ENCODE data around the gene ADM5.

The ADM5 gene

GRCh38 chr19:49690656-49691242 lies 1.4 kb downstream of the ADM5 start, which contains the start of gene CPT1C:
CPT1C (plus strand) TSS chr19:49691116; CDS start chr19:49692253, 1,137 bp downstream.
- H3K36me3 ChIP-seq, result peaks cover 10% of the 10 kb centered on the region
- peak; percentile 88 for DNase-seq
- peaks cover 5% of the 10 kb centered on the region; the same call in 1 of the 2 replicates for H3K4me1 ChIP-seq
- H3K27me3 ChIP-seq, result peaks cover 11% of the 10 kb centered on the region; the same call in 1 of the 2 replicates
- no peaks in the 10 kb centered on the region for H3K9me3 ChIP-seq
- peak within 1 kb of the TSS; percentile 66 for H3K4me3 ChIP-seq (ENCODE audit: low read depth, low read length)
- no peak for TF ChIP-seq CTCF (IDR thresholded peaks at IDR 0.05; ENCODE audit: low read depth, low read length)

- TF ChIP-seq CTCF (IDR thresholded peaks at IDR 0.05; ENCODE audit: low read depth, low read length), result no peak
- H3K27me3 ChIP-seq, result peaks cover 11% of the 10 kb centered on the region; the same call in 1 of the 2 replicates
- DNase-seq, result peak; percentile 79
- 0 out of 2 replicates have a peak, but pooled peaks cover 4% of the 10 kb centered on the region for H3K36me3 ChIP-seq
- peaks cover 5% of the 10 kb centered on the region; the same call in 1 of the 2 replicates for H3K4me1 ChIP-seq
- H3K4me3 ChIP-seq (ENCODE audit: low read depth, low read length), result peak overlapping the region; percentile 66
- H3K9me3 ChIP-seq, result no peaks in the 10 kb centered on the region
These were observed 2.1 kb downstream of the ADM5 start for GRCh38 chr19:49691243-49692146.

- no peak for TF ChIP-seq CTCF (IDR thresholded peaks at IDR 0.05; ENCODE audit: low read depth, low read length)
- DNase-seq, result no peak
These were observed 2.7 kb downstream of the ADM5 start for GRCh38 chr19:49692147-49692506.

GRCh38 chr19:49696115-49696514 lies 6.7 kb downstream of the ADM5 start:
- no peak for DNase-seq
- Histone ChIP-seq H3K4me1 (peaks cover 5% of the 10 kb centered on the region; the same call in 1 of the 2 replicates), H3K4me3 (ENCODE audit: low read depth, low read length) (no peak overlapping the region), H3K36me3 (no peaks in the 10 kb centered on the region), H3K27me3 (peaks cover 4% of the 10 kb centered on the region; the same call in 1 of the 2 replicates), H3K9me3 (no peaks in the 10 kb centered on the region)
- no peak for TF ChIP-seq CTCF (IDR thresholded peaks at IDR 0.05; ENCODE audit: low read depth, low read length)

More at GRCh38 chr19:49692147-49692506, 2.7 kb downstream of the ADM5 start:
- Histone ChIP-seq H3K9me3 (no peaks in the 10 kb centered on the region), H3K4me1 (peaks cover 5% of the 10 kb centered on the region; the same call in 1 of the 2 replicates), H3K36me3 (0 out of 2 replicates have a peak, but pooled peaks cover 4% of the 10 kb centered on the region), H3K4me3 (ENCODE audit: low read depth, low read length) (no peak overlapping the region), H3K27me3 (peaks cover 11% of the 10 kb centered on the region; the same call in 1 of the 2 replicates)

- no peaks in the 10 kb centered on the region for H3K4me1 ChIP-seq
- no peak for TF ChIP-seq CTCF (IDR thresholded peaks at IDR 0.05; ENCODE audit: low read depth, low read length)
- H3K9me3 ChIP-seq, result no peaks in the 10 kb centered on the region
- no peaks in the 10 kb centered on the region for H3K36me3 ChIP-seq
- H3K27me3 ChIP-seq, result no peaks in the 10 kb centered on the region
- H3K4me3 ChIP-seq (ENCODE audit: low read depth, low read length), result no peak overlapping the region
- no peak for DNase-seq
These were observed 7.5 kb downstream of the ADM5 start for GRCh38 chr19:49696865-49697264.

Data from BE2C (cell line).